Measurements from ENCODE around the gene NKAPD1.
"Not testable (repeated sequence)": the region's sequence is repeated elsewhere in the genome, so short reads cannot be mapped to it uniquely, and the experiment has no call there.

NKAPD1 gene

GRCh38 chr11:112087212-112087611, 13.1 kb downstream of the NKAPD1 start:
- DNase-seq: no peak

GRCh38 chr11:112095302-112095701, 21.2 kb downstream of the NKAPD1 start:
- DNase-seq: not testable (repeated sequence)

DNA sequence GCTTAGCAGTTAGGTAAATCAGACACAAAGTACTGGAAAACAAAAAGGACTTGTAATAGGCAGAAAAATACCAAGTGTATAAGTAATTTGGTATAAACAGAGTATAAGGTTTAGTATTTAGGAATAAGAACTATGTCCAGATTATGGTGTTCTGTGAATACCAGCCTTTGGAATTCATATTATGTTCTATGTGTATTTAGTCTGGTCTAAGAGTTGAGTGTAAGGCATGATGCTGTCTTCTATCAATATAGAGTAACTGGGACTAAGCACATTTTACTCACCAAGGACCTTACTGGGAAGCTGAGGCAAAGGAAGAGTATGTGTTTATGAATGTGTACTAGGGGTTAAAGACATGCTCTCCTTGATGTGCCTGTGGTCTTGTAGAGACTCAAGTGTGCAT, 22.1 kb downstream of the NKAPD1 start:
- DNase-seq: no peak

DNA sequence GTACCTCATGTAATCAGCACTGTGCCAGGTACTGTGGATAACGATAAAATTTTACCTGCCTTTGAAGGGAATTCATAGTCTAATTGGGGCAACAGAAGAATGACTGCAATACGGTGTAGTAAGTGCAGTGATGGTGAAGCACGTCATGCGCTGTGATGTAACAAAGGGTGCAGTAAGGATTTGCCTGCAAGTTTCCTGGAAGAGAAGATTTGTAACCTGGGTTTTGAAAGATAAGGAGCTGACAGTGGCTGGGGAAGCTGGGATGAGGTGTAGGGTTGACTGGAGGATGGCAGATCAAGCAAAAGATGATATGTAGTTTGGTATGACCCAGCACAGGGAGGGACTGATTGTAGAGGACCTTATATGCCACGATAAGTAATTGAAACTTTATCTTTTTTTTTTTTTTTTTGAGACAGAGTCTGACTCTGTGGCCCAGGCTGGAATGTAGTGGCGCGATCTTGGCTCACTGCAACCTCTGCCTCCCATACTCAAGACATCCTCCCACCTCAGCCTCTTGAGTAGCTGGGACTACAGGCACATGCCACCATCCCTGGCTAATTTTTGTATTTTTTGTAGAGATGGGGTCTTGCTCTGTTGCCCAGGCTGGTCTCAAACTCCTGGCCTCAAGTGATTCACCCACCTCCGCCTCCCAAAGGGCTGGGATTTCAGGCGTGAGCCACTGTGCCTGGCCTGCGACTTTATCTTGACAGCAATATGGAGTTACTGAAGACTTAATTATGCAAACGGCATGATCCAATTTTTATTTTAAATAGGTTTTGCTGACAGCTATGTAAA, 23.8 kb downstream of the NKAPD1 start:
- no peak for DNase-seq

- no peak for DNase-seq
These were observed 26.4 kb downstream of the NKAPD1 start for GRCh38 chr11:112100462-112100861.

- DNase-seq: no peak
These were observed 29.3 kb downstream of the NKAPD1 start for GRCh38 chr11:112103446-112103845.

- DNase-seq: no peak
These were observed 32.0 kb downstream of the NKAPD1 start for GRCh38 chr11:112106070-112106469.

DNA sequence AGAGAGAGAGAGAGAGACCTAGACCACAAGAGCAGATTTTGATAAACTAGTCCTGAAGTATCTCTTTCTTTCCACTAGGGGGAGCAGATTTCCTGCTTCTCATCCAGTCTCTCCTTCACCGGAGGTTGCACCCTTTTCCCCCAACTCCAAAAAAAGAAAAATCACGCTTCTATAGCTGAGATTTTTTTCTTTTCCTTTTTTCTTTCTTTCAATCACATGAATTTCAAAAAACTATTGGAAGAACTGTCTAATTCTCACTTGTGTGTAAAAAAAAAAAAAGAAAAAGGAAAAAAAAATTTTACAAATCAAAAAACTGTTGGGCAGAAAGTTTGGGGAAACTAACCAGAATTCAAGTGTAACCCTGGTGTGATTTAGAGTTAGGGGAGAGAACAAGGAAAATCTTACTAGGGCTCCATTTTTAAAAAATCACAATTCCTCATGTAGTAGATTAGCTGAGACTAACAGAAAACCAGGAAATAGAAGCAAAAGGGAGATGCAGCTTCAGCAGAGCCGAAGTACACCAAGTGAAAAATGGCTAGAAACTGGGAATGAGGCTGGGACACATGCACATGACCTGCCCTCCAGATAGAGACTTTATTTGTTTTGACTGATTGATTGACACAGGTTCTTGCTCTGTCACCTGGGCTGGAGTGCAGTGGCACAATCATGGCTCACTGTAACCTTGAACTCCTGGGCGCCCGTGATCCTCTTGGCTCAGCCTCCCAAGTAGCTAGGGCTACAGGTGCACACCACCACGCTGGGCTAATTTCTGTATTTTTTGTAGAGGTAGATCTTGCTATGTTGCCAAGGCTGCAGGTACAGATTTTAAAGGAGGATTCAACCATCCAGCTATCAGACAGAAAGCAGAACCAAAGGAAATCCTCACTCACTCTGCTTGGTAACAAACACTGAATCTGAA, 39.7 kb downstream of the NKAPD1 start:
- no peak for DNase-seq

GRCh38 chr11:112114460-112114859, 40.4 kb downstream of the NKAPD1 start:
- no peak for DNase-seq

DNA sequence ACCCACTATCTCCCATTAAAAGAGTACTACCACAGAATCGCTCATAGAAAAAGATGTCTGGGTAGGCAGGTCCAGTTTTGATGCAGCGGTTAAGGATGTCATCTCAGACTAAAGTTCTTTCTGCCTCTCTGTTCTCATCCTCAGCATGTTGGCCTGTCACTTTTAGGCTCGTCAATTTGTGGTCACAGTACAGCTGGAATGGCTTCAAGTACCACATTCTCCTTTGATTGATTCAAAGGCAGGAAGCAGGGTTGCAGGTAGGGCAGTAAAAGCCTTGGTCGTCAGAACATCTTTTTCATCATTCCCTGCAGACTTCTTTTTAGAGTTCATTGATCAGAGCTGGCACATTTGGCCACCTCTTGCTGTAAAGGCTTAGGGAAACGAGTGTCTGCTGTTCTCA, 41.3 kb downstream of the NKAPD1 start:
- DNase-seq: no peak

- no peak for DNase-seq
These were observed 44.1 kb downstream of the NKAPD1 start for GRCh38 chr11:112118176-112118575.

DNA sequence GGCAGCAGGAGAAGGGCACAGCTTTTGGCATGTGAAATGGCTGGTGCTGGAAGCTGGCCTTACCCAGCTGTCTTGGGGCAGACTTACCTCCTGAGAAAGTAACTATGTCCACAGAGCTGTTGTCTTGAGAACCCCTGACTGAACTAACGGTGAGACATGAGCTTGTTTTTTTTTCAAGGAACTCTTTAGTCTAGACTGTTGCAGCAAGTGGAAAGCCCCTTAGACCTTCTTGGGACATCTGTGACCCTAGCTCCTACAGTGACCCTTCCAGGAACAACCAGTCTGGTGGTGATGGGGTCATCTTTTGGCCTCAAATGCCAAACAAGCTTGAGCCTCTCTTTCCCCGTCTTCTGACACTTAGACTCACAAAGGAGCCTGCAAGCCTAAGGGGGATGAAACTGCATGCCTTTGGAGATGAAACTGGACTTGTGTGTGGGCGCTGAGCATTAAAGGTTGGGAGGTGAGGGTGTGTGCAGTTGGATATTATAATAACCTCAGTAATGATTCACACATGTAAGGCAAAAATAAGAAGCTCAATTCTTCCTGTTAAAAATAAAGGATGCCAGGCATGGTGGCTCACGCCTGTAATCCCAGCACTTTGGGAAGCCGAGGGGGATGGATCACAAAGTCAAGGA, 48.0 kb downstream of the NKAPD1 start:
- no peak for DNase-seq

- DNase-seq: no peak
These were observed 49.0 kb downstream of the NKAPD1 start for GRCh38 chr11:112123129-112123528.

- DNase-seq: no peak
These were observed 53.0 kb downstream of the NKAPD1 start for GRCh38 chr11:112127056-112127455.

DNA sequence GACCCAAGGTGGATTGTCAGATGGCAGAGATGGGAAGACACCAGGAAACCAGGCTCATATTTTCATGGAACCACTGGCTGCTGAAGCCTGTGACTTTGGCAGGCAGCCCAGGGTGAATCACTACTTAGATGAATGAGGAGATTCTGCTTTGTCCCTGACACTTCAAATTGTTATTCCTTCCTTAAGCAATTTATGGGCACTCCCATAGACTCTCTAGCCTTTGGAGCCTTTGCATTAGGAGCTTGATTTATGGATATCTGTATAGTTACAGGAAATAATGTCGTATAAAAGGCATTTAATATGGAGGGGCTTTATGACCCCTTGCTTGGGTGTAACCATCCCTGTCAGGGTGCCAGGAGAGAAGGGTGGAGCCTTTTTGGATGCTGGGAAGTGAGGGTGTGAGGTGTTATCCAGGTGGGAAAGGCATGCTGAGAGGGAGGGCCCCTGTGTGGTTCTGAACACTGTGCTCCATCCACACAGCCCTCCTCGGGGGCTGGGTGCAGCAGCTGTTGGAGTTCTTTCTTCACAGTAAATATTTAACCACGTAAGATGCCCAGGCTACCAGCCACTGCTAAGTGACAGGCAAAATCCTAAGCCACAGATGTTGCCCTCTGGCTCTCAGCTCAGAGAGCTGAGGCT, 54.5 kb downstream of the NKAPD1 start:
- no peak for DNase-seq

GRCh38 chr11:112129656-112130055, 55.6 kb downstream of the NKAPD1 start:
- no peak for DNase-seq

- no peak for DNase-seq
These were observed 58.6 kb downstream of the NKAPD1 start for GRCh38 chr11:112132737-112133136.

- DNase-seq: no peak
These were observed 60.4 kb downstream of the NKAPD1 start for GRCh38 chr11:112134473-112134872.
